HG02884 (cell line): Measurements from ENCODE around the gene KRTAP5-9.
"Not testable (repeated sequence)": the region's sequence is repeated elsewhere in the genome, so short reads cannot be mapped to it uniquely, and the experiment has no call there.

ENCODE experiments used
- ATAC-seq: cut with Tn5 transposase; IDR thresholded peaks from one replicate; pipeline ENCODE4 v1.9.1; 2021; ENCODE audit warnings: mild to moderate bottlenecking, moderate library complexity; ENCODE audit not compliant: unreplicated experiment

KRTAP5-9 gene

GRCh38 chr11:71581826-71582225 lies 33.6 kb downstream of the KRTAP5-9 start:
- no peak for ATAC-seq

- ATAC-seq = no peak
Observed at GRCh38 chr11:71582309-71582895, 34.2 kb downstream of the KRTAP5-9 start, which contains the start of gene KRTAP5-11. Gene KRTAP5-11, minus strand, starts transcription at chr11:71582875. Its CDS starts 38 bp downstream, at chr11:71582837.

GRCh38 chr11:71582969-71583368 lies 34.7 kb downstream of the KRTAP5-9 start:
- ATAC-seq = not testable (repeated sequence)

- ATAC-seq = not testable (repeated sequence)
Observed at GRCh38 chr11:71585673-71586072, 37.5 kb downstream of the KRTAP5-9 start.

- not testable (repeated sequence) for ATAC-seq
Observed at GRCh38 chr11:71588314-71588713, 40.1 kb downstream of the KRTAP5-9 start.

GRCh38 chr11:71588822-71589545 lies 40.8 kb downstream of the KRTAP5-9 start:
- not testable (repeated sequence) for ATAC-seq

- ATAC-seq = not testable (repeated sequence)
Observed at GRCh38 chr11:71589546-71589920, 41.3 kb downstream of the KRTAP5-9 start.
